Stimulated activated CD4-positive, alpha-beta T cell treated with anti-CD3 and anti-CD28 coated beads, Interleukin-2, amount 100 ng/mL, for 48 hours (primary cell): ENCODE measurements around the gene CIB2.
"Not testable (repeated sequence)": the region's sequence is repeated elsewhere in the genome, so short reads cannot be mapped to it uniquely, and the experiment has no call there.

Experiments
- DNase-seq, 2 donors: peaks; one replicate each; pipeline ENCODE4 v3.0.0-alpha.2; 2020

The CIB2 gene

GRCh38 chr15:78131295-78132061 lies at the start of gene CIB2:
CIB2 (minus strand) TSS chr15:78131445; CDS start chr15:78131215, 230 bp downstream.
- peak; percentile 71 to 72 for DNase-seq

GRCh38 chr15:78179906-78180305 lies 48.7 kb upstream of the CIB2 start:
- no peak for DNase-seq

GRCh38 chr15:78179286-78179840 lies 48.1 kb upstream of the CIB2 start:
- no peak for DNase-seq

- DNase-seq: no peak
Measured at GRCh38 chr15:78178064-78178463, 46.8 kb upstream of the CIB2 start.

GRCh38 chr15:78177447-78177873 lies 46.2 kb upstream of the CIB2 start:
- peak; percentile 34 to 38 for DNase-seq

GRCh38 chr15:78175330-78175729 lies 44.1 kb upstream of the CIB2 start:
- DNase-seq: no peak

GRCh38 chr15:78174401-78174800 lies 43.2 kb upstream of the CIB2 start:
- no peak for DNase-seq

GRCh38 chr15:78171864-78172472 lies 40.7 kb upstream of the CIB2 start:
- DNase-seq: no peak

- no peak for DNase-seq
Measured at GRCh38 chr15:78170848-78171773, 39.9 kb upstream of the CIB2 start.

- DNase-seq: no peak
Measured at GRCh38 chr15:78168608-78169007, 37.4 kb upstream of the CIB2 start.

- DNase-seq: peak in 1 of 2 donors; percentile 16
Measured at GRCh38 chr15:78167227-78167888, 36.1 kb upstream of the CIB2 start.

GRCh38 chr15:78164010-78164409 lies 32.8 kb upstream of the CIB2 start:
- no peak for DNase-seq

- peak in 1 of 2 donors; percentile 23 for DNase-seq
Measured at GRCh38 chr15:78162038-78162437, 30.8 kb upstream of the CIB2 start.

- DNase-seq: no peak
Measured at GRCh38 chr15:78159395-78159794, 28.1 kb upstream of the CIB2 start.

GRCh38 chr15:78157203-78157602 lies 26.0 kb upstream of the CIB2 start:
- DNase-seq: no peak

- no peak for DNase-seq
Measured at GRCh38 chr15:78156653-78157052, 25.4 kb upstream of the CIB2 start.

- DNase-seq: no peak
Measured at GRCh38 chr15:78155355-78155939, 24.2 kb upstream of the CIB2 start.

- no peak for DNase-seq
Measured at GRCh38 chr15:78154955-78155354, 23.7 kb upstream of the CIB2 start.

- DNase-seq: not testable (repeated sequence)
Measured at GRCh38 chr15:78151075-78151474, 19.8 kb upstream of the CIB2 start.

- DNase-seq: no peak
Measured at GRCh38 chr15:78149805-78150751, 18.8 kb upstream of the CIB2 start.
